Activated CD4-positive, alpha-beta T cell treated with anti-CD3 and anti-CD28 coated beads, Interleukin-10, Interleukin-2, amounts not matched to agents 100 ng/mL and 50 ng/mL, durations not matched to agents 16 hours and 8 hours (primary cell): ENCODE measurements around the gene FAM43A.

Source experiments
- DNase-seq: peaks from one replicate; pipeline ENCODE4 v3.0.0-alpha.2; 2020

The FAM43A gene

GRCh38 chr3:194676471-194676870, 9.2 kb upstream of the FAM43A start:
- DNase-seq = no peak

GRCh38 chr3:194680888-194681615, 4.6 kb upstream of the FAM43A start:
- DNase-seq = no peak

DNA sequence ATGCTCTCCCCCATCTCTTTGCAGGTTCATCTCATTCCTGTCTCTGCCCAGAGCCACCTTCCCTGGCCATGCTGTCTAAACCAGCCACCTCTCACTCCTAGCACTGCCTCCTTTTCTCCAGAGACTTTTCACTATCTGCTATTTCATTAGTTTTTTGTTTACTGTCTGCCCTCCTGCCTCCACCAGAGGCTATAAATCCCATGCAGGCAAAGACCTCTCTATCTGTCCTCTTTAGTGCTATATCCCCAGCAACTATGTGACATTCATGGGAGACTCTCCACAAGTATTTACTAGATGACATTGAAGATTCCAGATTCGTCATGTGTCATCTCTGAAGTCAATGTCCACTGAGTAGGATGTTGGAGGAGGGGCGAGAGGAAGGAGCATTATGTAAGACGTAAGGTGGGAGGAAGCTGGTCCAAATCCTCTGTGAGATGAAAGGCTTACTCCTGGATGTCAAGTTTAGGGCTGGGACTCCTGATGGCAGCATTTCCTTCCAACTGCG, 3.4 kb upstream of the FAM43A start:
- no peak for DNase-seq

- DNase-seq = peak; percentile 85
These were observed 2.9 kb upstream of the FAM43A start for GRCh38 chr3:194682694-194683310.

DNA sequence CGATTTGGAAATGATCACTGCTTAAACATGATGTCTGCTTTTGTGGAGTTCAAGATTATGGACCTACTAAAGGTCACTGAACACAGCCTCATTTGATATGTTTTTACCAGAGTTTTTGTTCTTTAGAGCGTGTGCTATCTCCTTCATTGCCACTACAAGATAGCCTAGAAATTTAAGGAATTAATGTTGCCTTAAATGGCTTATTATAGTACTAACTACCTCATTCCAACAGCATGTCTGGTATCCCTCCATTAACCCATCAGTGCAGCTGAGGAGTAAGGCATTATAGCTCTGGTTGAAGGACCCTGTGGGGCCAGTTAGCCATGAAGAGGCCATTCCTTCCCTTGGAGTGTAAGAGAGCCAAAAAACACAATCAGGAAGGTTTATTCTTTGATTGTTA, 2.3 kb upstream of the FAM43A start:
- DNase-seq = no peak

DNA sequence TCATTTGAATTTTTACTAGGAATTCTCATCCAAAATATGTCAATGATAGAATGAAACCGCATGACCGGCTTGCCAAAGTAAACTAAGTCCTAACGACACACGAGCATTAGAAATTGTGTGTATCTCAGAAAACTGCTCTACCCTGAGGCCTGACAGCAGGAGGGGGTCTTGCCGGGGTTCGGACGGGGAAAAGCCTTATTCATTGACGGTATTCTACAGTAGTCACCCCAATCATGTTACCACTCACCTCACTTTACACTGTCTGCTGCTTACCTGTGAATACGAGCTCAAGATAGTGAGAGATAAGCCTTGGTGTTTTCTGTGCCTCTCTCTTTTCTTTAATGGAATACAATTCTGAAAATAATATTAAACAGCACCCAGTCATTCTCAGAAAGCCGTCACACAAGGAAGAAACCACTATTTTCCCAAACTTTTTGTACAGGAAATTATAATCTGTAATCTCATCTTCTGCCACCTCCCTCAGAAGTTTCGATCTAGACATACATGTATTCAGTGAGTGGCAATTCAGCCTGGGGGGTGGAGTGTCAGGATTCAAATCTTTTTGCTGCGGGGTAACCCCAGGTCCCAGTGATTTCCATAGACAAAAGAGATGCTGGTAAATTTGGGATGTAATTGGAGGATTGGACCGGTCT, 492 bp upstream of the FAM43A start:
- DNase-seq = peak; percentile 86

DNA sequence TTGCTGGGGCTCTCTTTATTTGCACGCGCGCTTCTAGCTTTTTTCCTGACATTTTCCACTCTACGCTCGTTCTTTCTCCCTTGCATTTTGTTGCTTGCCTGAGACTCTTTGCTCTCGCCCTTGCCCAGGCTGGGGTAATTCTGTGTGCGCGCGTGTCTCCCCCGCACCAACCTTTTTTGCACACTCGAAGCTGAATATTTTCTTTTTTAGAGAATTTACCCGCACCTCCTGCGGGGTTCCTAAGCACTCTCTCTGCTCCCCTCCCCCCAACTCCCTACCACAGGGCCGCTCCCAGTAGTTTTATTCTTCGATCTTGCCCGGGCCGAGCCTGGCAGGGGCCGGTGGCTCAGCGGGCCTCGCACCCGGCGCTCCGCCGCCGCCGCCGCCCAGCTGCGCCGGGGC, 732 bp downstream of the FAM43A start:
- no peak for DNase-seq

GRCh38 chr3:194686816-194687637, 1.3 kb downstream of the FAM43A start:
- DNase-seq = peak; percentile 38

- DNase-seq = peak; percentile 84
These were observed 2.0 kb downstream of the FAM43A start for GRCh38 chr3:194687638-194688199.

DNA sequence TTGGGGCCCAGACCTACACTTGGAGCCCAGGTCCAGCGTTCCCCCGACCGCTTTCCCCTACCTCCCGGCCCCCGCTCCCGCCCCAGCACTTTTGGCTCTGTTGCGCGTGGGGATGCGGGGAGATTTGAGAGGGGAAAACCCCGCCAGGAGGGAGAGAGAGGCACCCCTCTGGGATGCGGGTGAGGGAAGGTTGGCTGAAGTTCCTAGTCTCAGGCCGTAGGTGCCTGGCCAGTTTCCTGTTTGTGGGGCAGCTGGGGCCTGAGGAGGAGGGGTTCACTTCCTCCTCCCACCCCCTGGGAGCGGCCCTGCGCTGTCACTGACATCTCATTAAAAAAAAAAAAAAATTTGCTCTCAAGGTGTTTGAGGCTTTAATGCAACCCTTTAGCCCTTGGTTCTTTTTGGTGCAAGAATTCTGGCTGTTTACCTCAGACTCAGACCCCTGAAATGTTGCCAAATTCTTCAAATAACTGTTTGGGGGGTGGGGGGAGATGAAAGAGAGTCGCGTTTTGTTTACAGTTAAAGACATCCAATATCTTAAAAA, 2.6 kb downstream of the FAM43A start:
- peak; percentile 26 for DNase-seq

DNA sequence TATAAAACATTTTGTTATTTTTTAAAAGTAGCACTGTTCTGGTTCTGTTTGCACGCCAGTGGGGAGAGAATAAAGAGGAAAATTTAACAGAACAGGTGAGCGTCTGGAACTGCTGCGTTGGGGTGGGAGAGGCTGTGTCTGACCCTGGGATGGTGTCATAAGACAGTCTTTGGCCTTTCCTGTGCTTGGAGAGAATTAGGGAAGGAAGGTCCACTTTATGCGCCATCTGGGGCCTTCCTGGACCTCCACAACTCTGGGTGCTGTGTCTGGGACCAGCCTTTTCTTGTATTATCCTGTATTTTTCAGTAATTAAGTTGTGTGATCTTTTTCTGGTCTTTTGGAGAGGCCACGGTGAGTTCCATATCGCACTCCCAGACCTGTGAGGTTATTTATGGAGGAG, 3.3 kb downstream of the FAM43A start:
- DNase-seq = no peak

DNA sequence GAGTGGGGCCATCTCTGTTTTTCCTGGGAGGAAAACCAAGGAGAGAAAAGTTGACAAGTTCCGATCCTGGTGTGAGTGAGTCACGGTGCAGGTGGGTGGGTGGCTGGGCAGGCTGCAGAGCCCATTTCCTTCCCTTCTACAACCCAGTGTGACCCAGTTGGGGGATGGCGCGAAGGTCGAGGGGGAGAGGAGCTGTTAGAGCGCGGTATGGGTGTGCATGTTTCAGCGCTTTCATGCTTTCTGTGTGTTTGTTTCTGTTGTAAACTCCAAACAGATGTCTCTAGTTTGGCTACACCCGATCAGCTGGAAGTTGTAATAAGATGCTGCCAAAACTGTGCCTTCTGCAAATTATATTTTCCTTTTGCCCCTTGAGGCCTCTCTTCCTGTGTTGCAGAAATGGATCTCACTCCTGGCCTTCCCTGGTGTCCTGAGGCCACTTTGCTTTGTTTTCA, 3.8 kb downstream of the FAM43A start:
- DNase-seq = no peak

GRCh38 chr3:194690501-194691372, 5.1 kb downstream of the FAM43A start:
- DNase-seq = no peak

DNA sequence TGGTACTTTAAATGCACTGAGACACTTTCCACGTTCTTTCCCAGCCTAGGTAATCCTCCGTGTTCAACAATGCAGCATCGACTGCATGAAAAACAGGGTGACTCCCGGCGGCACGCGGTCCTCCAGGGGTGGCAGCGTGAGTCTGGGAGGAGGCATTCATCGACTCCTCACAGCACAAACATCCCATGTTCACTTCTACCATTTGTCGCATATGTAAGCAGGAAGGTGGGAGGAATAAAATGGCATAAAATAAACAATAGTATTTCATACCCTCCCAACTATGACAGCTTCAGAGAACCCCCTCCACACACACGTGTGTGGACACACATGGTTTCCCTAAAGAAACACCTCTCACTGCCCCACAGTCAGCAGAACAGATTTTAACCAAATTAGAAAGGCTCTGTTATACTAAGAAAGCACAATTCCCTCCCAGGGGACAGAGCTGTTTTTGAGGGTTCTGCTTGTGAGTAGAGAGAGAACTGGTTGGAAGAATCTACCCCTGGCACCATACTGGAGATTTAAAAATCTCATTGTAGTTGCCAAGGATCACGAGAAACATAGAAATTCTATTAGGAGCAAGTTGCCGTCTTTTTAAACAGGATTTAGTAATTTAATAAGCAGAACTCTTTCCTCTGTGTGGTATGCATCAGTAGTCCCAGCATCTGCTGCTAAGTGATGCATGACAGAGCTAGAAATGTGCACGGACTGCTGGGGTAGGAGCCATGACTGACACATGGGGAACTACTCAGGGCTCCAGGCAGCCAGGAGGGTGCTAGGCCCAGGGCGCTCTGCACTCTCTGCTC, 6.0 kb downstream of the FAM43A start:
- DNase-seq = no peak

GRCh38 chr3:194696702-194697101, 11.0 kb downstream of the FAM43A start:
- no peak for DNase-seq

GRCh38 chr3:194702545-194702944, 16.9 kb downstream of the FAM43A start:
- no peak for DNase-seq

- no peak for DNase-seq
These were observed 19.5 kb downstream of the FAM43A start for GRCh38 chr3:194705227-194705626.

GRCh38 chr3:194705761-194706160, 20.1 kb downstream of the FAM43A start:
- DNase-seq = no peak

GRCh38 chr3:194707147-194707540, 21.5 kb downstream of the FAM43A start:
- no peak for DNase-seq

DNA sequence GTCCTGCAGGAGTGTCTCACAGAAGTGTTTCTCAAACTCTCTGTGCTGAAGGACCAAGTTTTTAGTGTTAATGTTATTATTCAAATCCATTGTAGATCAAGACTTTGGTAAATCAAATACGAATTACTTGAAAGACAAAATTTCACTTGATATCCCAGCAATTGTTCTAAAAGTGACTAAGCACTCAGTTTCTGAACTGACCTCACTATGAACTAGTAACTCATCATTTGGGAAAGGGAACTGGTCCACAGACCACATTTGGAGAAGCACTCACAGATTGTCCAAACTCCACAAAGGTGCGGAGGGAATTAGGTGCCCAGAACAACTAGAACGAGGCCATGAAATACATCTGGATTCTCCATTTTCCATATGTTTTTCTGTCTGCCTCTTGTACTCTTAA, 25.6 kb downstream of the FAM43A start:
- DNase-seq = no peak

DNA sequence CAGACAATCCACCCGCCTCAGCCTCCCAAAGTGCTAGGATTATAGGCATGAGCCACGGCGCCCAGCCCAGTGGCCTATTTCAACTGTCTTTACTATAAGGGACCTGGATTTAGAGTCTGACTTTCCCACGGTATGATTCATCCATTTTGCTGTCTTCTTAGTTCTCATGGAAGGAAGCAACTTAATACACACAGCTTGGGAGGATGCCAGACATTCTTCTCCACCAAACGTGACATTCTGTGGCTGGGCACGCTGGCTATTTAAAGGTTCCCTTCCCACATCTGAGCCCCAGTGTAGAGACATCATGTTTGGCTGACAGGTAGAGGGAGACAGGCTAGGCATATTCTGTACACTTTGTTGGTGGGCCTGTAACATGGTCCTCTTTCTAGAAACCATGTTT, 26.2 kb downstream of the FAM43A start:
- no peak for DNase-seq
